Activated CD4-positive, CD25-positive, alpha-beta regulatory T cell treated with anti-CD3 and anti-CD28 coated beads, Interleukin-2, amount 50 U/mL, for 16 hours (primary cell): ENCODE data around the gene PRPF31.
"Not testable (repeated sequence)": the region's sequence is repeated elsewhere in the genome, so short reads cannot be mapped to it uniquely, and the experiment has no call there.

Source experiments
- DNase-seq: peaks from one replicate; pipeline ENCODE4 v3.0.0-alpha.2; 2020; ENCODE audit warnings: low read depth, low spot score

PRPF31 gene

DNA sequence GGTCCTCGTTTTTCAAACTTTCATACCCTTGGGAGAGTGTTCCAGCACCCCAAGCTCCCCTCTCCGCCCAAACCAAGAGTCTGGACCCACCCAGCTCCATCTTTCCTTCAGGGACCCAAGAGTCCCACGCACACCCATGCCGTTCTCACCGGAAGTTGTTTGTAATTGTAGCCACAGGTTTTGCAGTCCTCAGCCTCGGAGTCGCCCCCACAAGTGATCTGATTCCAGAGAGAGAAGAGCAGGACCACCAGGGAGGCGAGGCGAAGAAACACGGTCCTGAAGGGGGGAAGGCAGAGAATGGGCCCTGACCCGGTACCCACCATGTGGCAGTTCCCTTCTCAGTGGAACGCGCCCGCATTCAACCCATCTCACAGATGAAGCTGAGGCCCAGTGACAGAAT, 47.3 kb downstream of the PRPF31 start:
- DNase-seq: no peak

DNA sequence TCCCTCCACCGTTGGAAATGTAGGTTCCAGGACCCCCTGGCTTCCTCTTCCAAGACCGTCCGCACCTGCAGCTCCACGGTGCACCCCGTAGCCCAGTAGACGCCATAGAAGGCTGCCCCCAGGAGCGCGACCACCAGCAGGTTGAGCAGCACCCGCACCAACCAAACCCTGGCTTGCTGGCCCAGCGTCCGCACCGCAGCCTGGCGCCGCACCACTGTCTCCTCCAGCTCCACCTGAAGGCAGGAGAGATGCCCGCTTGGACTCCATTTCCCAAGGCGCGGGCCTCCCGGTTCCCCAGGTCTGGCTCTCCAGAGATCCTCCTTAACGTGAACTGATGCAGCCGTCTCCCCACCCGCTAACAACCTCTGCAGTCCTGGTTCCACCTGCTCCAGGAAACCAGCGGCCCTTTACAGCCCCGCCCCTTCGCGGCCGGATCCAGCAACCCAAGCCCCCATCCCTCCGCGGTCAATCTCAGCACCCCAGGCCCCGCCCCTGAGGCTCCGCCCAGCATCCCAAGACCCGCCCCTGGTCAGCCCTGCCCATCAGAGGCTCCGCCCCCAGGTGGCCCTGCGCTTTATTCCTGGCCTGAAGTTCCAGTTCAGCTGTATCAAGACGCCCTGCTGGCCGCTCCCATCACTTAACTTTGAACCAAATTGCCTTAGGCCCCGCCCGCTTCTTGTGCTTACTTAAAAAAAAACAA, 49.0 kb downstream of the PRPF31 start:
- DNase-seq: no peak

DNA sequence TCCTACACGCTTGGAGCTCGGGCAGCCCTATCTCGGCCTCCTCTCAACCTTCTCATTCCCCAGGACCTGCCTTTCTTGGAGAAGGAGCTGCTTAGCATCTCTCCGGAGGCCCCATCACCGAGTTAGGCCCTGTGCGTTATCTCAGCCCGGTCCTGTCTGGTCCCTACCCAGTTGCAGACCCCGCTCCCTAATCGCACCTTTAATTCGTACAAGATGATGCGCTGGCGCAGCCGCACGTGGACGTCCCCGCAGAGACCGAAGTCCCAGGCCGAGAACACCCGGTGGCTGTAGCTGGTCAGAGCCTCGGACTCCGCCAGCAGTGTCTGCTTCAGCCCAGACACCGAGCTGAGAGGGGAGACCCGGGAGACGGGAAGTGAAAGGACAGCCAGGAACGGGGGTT, 49.7 kb downstream of the PRPF31 start:
- no peak for DNase-seq

DNA sequence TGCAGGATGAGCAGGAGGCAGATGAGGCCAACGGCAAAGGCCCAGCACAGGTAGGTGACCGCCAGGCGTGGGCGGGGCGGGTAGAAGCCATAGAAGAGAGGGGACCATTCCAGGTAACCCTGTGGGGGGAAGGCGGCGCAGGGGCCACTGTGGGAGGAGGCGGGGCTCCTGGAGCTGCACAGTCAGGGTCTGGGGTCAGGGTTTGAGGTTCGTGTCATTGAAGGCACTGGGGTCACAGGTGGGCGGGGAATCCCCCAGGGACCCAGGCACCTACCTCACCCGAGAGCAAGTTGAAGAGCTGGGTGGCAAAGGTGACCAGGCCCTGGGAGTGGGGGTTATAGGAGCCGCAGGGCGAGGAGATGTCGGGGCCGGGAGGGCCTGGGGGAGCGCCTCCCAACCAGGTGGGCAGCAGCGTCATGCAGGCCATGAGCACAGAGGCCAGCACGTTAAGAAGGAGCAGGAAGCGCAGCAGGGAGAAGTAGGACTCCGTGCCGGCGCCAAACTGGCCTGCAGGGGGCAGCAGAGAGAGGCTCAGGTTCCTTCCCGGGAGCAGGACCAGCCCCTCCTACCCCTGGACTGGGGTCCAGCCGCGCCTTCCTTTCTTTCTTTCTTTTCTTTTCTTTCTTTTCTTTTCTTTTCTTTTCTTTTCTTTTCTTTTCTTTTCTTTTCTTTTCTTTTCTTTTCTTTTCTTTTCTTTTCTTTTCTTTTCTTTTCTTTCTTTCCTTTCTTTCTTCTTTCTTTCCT, 52.8 kb downstream of the PRPF31 start:
- peak; percentile 75 for DNase-seq

GRCh38 chr19:54169149-54169740, 53.7 kb downstream of the PRPF31 start:
- DNase-seq: no peak

DNA sequence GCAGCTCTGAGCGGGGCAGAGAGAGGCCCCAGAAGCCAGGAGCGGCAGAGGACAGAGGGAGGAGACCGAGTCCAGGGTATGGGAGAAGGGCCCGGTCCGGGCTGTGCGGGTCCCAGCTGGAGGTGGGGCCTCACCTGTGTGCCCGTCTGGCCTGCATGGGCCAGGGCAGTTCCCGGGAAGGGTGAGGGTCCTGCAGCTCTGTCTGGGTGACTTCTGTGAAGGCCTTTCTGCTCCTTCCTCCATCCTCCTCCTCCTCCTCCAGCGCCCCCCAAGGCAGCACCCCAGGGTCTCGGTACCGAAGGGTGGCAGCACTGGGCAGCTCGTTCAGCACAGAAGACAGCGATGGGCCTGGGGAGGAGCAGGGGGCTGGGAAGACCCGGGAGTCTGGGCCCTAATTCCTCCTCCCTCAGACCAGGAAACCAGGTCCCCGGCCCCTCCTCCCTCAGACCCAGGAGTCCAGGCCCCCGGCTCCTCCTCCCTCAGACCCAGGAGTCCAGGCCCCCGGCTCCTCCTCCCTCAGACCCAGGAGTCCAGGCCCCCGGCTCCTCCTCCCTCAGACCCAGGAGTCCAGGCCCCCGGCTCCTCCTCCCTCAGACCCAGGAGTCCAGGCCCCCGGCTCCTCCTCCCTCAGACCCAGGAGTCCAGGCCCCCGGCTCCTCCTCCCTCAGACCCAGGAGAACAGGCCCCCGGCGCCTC, 56.3 kb downstream of the PRPF31 start:
- DNase-seq: not testable (repeated sequence)

- DNase-seq: no peak
Observed at GRCh38 chr19:54172471-54173358, 57.2 kb downstream of the PRPF31 start, which contains the start of gene TMC4. TMC4 (minus strand) TSS chr19:54173160; CDS start chr19:54173117, 43 bp downstream.

GRCh38 chr19:54173359-54173699, 57.8 kb downstream of the PRPF31 start:
- DNase-seq: no peak

DNA sequence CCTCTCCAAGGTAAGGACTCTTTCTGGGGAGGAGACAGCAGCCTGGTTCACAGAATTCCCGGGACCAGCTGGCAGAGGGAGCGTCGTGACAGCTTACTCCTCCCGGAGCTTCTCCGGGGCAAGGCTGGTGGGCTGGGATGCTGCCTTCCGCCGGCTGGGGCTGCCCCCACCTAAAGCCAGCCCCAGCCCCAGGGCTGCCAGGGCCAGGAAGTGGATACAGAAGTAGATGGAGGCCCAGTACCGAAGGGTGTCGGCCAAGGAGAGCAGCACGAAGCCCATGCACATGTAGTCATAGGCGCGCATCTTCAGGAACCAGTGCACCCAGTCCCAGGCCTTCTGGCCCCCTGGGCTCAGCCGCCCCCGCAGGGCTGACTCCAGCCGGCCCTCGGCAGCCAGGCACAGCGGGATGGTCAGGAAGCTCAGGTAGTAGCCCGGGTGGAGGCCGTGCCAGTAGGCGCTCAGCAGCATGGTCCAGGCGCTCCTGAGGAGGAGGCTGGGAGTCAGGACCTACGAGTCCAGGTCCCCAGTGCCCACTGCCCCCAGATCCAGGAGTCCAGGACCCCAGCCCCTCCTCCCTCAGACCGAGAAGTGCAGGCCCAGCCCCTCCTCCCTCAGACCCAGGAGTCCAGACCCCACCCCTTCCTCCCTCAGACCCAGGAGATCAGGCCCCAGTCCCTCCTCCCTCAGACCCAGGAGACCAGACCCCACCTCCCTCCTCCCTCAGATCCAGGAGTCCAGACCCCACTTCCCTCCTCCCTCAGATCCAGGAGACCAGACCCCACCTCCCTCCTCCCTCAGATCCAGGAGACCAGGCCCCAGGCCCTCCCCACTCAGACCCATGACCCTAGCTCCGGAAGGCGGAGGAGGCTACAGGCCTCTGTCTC, 58.6 kb downstream of the PRPF31 start:
- DNase-seq: no peak

DNA sequence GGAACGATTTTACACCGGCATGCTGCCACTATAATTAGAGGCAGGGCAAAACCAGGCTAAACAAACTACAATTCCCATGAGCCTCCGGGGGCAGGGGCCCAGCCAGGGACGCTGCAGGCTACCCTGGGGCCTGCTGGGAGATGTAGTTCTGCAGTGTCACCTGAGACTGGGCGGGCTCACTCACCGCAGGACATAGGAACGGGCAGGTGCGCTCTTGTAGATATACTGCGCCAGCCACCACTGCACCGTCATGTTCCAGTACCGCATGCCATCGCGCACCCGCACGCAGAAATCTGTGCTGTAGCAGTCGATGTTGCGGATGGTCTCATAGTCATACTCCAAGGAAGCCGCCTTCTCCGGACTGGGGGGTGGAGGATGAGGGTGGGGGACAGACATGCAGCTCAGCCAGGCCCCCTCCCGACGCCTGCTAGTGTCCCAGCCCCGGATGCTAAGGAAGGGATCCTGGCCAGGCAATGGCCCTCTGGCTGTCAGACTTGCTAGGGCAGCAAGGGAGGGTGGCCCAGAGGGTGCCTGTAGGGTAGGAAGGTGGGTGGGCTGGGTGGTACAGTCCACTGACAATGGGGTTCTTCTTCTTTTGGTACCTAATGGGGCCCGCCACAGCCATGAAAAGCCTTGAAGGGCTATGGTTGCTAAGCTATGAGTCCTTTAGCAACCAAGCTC, 63.2 kb downstream of the PRPF31 start:
- no peak for DNase-seq

GRCh38 chr19:54179262-54179852, 63.8 kb downstream of the PRPF31 start:
- DNase-seq: no peak

DNA sequence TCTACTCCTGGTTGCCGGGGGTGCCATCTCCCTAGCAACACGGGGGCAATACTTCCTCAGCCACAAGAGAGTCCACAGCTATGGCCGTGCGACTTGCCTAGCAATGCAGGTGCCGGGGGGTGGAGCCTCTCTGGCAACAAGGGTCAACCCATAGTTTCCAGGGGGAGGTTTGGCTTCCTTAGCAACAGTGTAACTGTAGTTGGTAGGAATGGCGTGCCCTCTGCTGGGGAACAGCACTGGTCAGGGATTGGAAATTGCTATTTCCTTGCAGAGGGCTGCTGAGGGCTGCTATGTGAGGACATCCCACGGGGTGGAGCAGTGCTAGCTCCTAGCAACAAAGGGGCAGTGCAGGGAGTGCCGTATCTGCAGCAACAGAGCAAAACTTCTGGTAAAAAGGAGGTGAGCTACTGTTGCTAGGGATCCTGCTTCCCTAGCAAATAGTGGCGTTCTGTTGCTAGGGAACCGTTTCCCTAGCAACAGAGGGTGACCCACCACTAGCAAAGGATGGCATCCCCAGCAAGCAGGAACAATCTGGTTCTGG, 64.4 kb downstream of the PRPF31 start:
- no peak for DNase-seq

DNA sequence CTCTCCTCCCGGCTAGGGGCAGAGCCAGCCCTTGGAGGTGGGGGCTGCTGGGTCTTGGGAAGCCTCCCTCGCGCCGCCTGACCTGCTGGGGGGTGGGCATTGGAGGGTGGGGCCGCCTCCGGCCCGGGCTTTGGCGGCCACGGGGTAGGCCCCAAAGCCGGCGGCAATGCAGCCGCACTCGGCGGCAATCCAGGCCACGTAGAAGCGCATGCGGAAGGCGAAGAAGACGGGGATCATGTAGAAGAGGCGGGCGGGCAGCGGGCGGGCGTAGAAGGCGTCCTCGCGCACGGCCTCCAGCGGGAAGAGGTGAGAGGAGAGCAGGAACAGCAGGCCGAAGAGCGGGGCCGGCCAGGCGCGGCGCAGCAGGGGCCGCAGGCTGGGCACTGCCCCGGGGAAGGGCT, 65.1 kb downstream of the PRPF31 start:
- no peak for DNase-seq
